ENCODE results near the gene ZSCAN31.

- TF ChIP-seq POLR2AphosphoS5 (IDR thresholded peaks at IDR 0.05), result no peak
- no peak for TF ChIP-seq CTCF (IDR thresholded peaks at IDR 0.05)
- TF ChIP-seq EP300 (IDR thresholded peaks at IDR 0.05; ENCODE audit: low read depth), result no peak
- TF ChIP-seq POLR2A (IDR thresholded peaks at IDR 0.05), result no peak
Observed at GRCh38 chr6:28312939-28313338, 23.0 kb downstream of the ZSCAN31 start.
